DND-41 (cell line): Measurements from ENCODE around the gene AK5.

Experiments
- CTCF ChIP-seq: IDR thresholded peaks from 2 replicates; pipeline ENCODE4 v1.5.1; 2012; ENCODE audit warnings: borderline replicate concordance, low read length, moderate library complexity, mild to moderate bottlenecking; ENCODE audit not compliant: poor library complexity, severe bottlenecking; ENCODE audit errors: extremely low read depth
- EZH2 ChIP-seq: IDR thresholded peaks from 3 replicates; pipeline ENCODE4 v1.6.1; 2012; ENCODE audit warnings: borderline replicate concordance, low read depth, mild to moderate bottlenecking, moderate library complexity, low read length, inconsistent platforms; ENCODE audit not compliant: severe bottlenecking

- TF ChIP-seq CTCF (no peak), EZH2 (no peak)
These were observed 105.7 kb downstream of the AK5 start for GRCh38 chr1:77387553-77387952.
